ENCODE results near the gene MGLL.

DNA sequence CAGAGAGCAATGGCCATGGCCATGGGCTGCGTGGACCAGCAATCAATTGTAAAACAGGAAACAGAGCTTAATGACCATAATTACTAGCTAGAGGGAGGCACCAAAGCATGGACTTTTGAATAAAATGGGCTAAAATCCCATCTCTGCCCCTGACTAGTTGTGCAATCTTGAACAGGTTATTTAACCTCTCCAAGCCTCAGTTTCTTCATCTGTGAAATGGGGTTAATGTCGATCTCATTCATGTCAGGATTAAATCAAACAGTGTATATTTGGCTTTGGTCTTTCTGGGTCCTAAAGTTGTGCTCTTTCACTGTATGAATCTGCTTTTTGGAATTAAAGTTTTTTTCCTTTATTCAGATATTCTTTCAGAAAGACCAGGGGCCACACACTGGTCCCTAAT, 113.5 kb downstream of the MGLL start:
- TF ChIP-seq POLR2A (IDR thresholded peaks at IDR 0.05) = no peak
- TF ChIP-seq, protein P1, sequence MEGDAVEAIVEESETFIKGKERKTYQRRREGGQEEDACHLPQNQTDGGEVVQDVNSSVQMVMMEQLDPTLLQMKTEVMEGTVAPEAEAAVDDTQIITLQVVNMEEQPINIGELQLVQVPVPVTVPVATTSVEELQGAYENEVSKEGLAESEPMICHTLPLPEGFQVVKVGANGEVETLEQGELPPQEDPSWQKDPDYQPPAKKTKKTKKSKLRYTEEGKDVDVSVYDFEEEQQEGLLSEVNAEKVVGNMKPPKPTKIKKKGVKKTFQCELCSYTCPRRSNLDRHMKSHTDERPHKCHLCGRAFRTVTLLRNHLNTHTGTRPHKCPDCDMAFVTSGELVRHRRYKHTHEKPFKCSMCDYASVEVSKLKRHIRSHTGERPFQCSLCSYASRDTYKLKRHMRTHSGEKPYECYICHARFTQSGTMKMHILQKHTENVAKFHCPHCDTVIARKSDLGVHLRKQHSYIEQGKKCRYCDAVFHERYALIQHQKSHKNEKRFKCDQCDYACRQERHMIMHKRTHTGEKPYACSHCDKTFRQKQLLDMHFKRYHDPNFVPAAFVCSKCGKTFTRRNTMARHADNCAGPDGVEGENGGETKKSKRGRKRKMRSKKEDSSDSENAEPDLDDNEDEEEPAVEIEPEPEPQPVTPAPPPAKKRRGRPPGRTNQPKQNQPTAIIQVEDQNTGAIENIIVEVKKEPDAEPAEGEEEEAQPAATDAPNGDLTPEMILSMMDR (IDR thresholded peaks at IDR 0.05 in 4 of 5, conservative IDR thresholded peaks at IDR 0.05 in 1 of 5) = no peak

All from gastrocnemius medialis (tissue), 4 donors.